ENCODE measurements around the gene CTAG1A. TPM values are rescaled to one million over a fixed set of nuclear protein-coding genes. Genes with fewer than 3 reads are reported as not detected.
A peak's percentile ranks its signal among the peaks of the same experiment; 100 is the strongest.
"Not testable (repeated sequence)": the region's sequence is repeated elsewhere in the genome, so short reads cannot be mapped to it uniquely, and the experiment has no call there.

Gene CTAG1A
- total RNA-seq, 1 donor from 2014 or later = not detected

- no peak overlapping the region for H3K4me3 ChIP-seq (ENCODE audit: low read depth, low read length)
- no peak for DNase-seq (ENCODE audit: low read depth)
- TF ChIP-seq CTCF (conservative IDR thresholded peaks at IDR 0.05; ENCODE audit: low read depth, low read length) = no peak
Measured at GRCh38 chrX:154542723-154543424, 42.1 kb upstream of the CTAG1A start.

- H3K4me3 ChIP-seq (ENCODE audit: low read depth, low read length) = peak overlapping the region; percentile 84
- DNase-seq (ENCODE audit: low read depth) = no peak
- TF ChIP-seq CTCF (conservative IDR thresholded peaks at IDR 0.05; ENCODE audit: low read depth, low read length) = no peak
Measured at GRCh38 chrX:154545673-154546274, 39.2 kb upstream of the CTAG1A start.

GRCh38 chrX:154546354-154547244 lies 38.3 kb upstream of the CTAG1A start, which contains the start of gene G6PD:
G6PD (minus strand) TSS chrX:154546846; CDS start chrX:154546155, 691 bp downstream.
- no peak for DNase-seq (ENCODE audit: low read depth)
- no peak for TF ChIP-seq CTCF (conservative IDR thresholded peaks at IDR 0.05; ENCODE audit: low read depth, low read length)
- peak within 1 kb of the TSS; percentile 84 for H3K4me3 ChIP-seq (ENCODE audit: low read depth, low read length)

GRCh38 chrX:154547245-154548027 lies 37.5 kb upstream of the CTAG1A start, which contains the start of gene IKBKG:
IKBKG (plus strand) TSS chrX:154547620; CDS start chrX:154552003, 4,383 bp downstream.
- no peak for DNase-seq (ENCODE audit: low read depth)
- no peak for TF ChIP-seq CTCF (conservative IDR thresholded peaks at IDR 0.05; ENCODE audit: low read depth, low read length)
- peak within 1 kb of the TSS; percentile 84 for H3K4me3 ChIP-seq (ENCODE audit: low read depth, low read length)

- H3K4me3 ChIP-seq (ENCODE audit: low read depth, low read length) = peak overlapping the region; percentile 84
- no peak for DNase-seq (ENCODE audit: low read depth)
- no peak for TF ChIP-seq CTCF (conservative IDR thresholded peaks at IDR 0.05; ENCODE audit: low read depth, low read length)
Measured at GRCh38 chrX:154548028-154548316, 37.0 kb upstream of the CTAG1A start.

GRCh38 chrX:154549766-154550165 lies 35.2 kb upstream of the CTAG1A start:
- no peak overlapping the region for H3K4me3 ChIP-seq (ENCODE audit: low read depth, low read length)
- no peak for DNase-seq (ENCODE audit: low read depth)
- no peak for TF ChIP-seq CTCF (conservative IDR thresholded peaks at IDR 0.05; ENCODE audit: low read depth, low read length)

- not testable (repeated sequence) for H3K4me3 ChIP-seq (ENCODE audit: low read depth, low read length); DNase-seq (ENCODE audit: low read depth)
Measured at GRCh38 chrX:154552112-154552806, 32.7 kb upstream of the CTAG1A start.

- H3K4me3 ChIP-seq (ENCODE audit: low read depth, low read length); DNase-seq (ENCODE audit: low read depth): not testable (repeated sequence)
Measured at GRCh38 chrX:154558060-154558690, 26.8 kb upstream of the CTAG1A start.

GRCh38 chrX:154558896-154559295 lies 26.0 kb upstream of the CTAG1A start:
- not testable (repeated sequence) for H3K4me3 ChIP-seq (ENCODE audit: low read depth, low read length); DNase-seq (ENCODE audit: low read depth)
